ENCODE measurements around the gene PIH1D1. TPM values are rescaled to one million over a fixed set of nuclear protein-coding genes. Genes with fewer than 3 reads are reported as not detected.

Gene PIH1D1
- total RNA-seq, 1 donor from 2014 or later: 78.8 TPM

DNA sequence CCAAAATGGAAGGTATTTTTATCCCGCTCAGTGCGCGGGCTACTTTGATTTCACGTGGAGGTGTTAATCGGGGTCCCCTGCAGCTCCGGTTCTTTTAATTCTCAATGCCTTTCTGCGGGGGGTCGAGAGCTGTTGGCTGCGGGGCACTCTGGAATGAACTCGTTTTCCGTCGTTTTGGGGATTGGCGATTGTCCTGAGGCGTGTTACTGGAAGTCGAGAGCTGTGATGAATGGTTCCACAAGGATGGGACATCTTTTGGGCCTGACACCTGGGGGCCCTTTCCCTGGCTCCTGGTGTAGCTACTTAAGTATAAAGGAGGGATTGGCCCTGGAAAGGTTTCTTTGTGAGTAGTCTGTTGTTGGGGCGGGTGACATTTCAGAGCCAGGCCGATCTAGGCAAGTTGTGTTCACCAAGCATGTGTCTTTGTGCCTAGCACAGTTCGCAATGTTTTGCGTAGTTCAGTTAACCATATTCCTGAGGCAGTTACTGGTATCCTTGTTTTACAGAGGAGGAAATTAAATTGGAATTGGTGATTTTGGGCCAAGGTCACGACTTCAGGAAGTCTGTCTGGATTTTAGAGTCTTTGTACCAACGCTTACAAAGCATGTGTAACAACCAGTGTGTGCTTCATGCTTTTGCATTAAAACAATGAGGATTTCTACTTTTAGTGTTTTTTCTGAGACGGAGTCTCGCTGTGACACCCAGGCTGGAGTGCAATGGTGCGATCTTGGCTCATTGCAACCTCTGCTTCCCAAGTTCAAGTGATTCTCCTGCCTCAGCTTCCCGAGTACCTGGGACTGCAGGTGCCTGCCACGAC is 36.6 kb upstream of the PIH1D1 start:
- Mint-ChIP-seq H3K4me1 (ENCODE audit: unreplicated experiment) (peaks cover 22% of the 10 kb centered on the region), H3K4me3 (ENCODE audit: unreplicated experiment) (peak overlapping the region; percentile 100), H3K27ac (ENCODE audit: unreplicated experiment) (peak overlapping the region; percentile 95), H3K27me3 (ENCODE audit: unreplicated experiment) (peaks cover 24% of the 10 kb centered on the region), H3K9me3 (ENCODE audit: unreplicated experiment) (no peaks in the 10 kb centered on the region), H3K36me3 (ENCODE audit: low read depth, unreplicated experiment) (peaks cover 38% of the 10 kb centered on the region)
- no peak for DNase-seq (ENCODE audit: low spot score)
- TF ChIP-seq, protein P1, sequence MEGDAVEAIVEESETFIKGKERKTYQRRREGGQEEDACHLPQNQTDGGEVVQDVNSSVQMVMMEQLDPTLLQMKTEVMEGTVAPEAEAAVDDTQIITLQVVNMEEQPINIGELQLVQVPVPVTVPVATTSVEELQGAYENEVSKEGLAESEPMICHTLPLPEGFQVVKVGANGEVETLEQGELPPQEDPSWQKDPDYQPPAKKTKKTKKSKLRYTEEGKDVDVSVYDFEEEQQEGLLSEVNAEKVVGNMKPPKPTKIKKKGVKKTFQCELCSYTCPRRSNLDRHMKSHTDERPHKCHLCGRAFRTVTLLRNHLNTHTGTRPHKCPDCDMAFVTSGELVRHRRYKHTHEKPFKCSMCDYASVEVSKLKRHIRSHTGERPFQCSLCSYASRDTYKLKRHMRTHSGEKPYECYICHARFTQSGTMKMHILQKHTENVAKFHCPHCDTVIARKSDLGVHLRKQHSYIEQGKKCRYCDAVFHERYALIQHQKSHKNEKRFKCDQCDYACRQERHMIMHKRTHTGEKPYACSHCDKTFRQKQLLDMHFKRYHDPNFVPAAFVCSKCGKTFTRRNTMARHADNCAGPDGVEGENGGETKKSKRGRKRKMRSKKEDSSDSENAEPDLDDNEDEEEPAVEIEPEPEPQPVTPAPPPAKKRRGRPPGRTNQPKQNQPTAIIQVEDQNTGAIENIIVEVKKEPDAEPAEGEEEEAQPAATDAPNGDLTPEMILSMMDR (IDR thresholded peaks at IDR 0.05; ENCODE audit: unreplicated experiment): no peak

DNA sequence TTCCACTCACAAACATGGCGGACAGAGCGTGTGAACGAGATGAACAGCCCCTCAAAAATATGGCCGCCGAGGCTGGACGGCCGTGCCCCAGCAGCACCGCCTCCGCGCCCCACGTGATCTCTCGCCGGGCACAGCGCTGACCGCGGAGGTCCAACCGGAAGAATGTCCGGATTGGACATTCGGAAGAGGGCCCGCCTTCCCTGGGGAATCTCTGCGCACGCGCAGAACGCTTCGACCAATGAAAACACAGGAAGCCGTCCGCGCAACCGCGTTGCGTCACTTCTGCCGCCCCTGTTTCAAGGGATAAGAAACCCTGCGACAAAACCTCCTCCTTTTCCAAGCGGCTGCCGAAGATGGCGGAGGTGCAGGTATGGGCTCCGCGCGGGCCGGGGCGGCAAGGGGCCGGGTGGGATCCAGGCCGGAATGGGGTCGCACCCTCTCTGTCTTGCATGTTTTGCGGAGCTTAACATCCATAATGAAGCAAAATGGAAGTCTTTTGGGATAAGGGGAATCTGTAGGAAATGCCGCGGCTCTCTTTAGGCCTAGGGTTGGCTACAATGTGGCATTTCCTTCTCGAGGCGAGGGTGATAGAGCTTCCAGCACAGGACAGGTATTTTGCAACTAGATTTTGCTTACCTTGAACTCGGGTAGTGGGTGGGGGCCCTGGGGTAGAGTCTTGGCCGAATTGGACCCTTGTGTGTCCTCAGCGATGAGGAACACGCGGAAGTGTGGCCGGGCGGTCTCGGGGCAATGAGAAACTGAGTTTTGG is 35.8 kb upstream of the PIH1D1 start, which contains the start of gene RPL13A:
Gene RPL13A (plus strand): TSS at position 332 of the 769 bp plus-strand sequence. CDS start 22 bp downstream, at position 354.
- peak within 1 kb of the TSS; percentile 95 for H3K27ac Mint-ChIP-seq (ENCODE audit: unreplicated experiment)
- H3K27me3 Mint-ChIP-seq (ENCODE audit: unreplicated experiment): peaks cover 21% of the 10 kb centered on the region
- H3K4me3 Mint-ChIP-seq (ENCODE audit: unreplicated experiment): peak within 1 kb of the TSS; percentile 100
- peaks cover 22% of the 10 kb centered on the region for H3K4me1 Mint-ChIP-seq (ENCODE audit: unreplicated experiment)
- TF ChIP-seq, protein P1 (IDR thresholded peaks at IDR 0.05; ENCODE audit: unreplicated experiment): no peak
- peak; percentile 99 for DNase-seq (ENCODE audit: low spot score)
- peaks cover 30% of the 10 kb centered on the region for H3K36me3 Mint-ChIP-seq (ENCODE audit: low read depth, unreplicated experiment)
- no peaks in the 10 kb centered on the region for H3K9me3 Mint-ChIP-seq (ENCODE audit: unreplicated experiment)

DNA sequence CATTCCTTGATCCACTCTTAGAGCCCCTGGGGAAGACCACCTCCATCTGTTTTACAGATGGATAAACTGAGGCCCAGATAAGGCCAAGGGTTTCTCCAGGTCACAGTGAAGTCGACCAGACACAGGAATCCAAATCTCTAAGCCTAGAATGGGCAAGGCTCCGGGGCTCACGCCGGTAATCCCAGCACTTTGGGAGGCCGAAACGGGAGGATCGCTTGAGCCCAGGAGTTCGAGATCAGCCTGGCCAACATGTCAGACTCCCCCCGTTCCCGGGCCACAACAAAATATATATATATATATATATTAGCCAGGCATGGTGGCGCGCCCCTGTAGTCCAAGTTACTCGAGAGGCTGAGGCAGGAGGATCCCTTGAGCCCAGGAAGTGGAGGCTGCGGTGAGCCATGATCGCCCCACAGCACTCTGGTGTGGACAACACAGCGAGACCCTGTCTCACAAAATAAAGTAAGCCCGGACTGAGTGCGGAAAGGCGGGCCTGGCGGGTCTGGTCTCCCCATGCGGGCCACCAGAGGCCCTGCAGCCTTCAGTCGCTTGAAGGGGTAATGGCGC is 35.2 kb upstream of the PIH1D1 start:
- no peak for DNase-seq (ENCODE audit: low spot score)
- Mint-ChIP-seq H3K4me3 (ENCODE audit: unreplicated experiment) (peak overlapping the region; percentile 100), H3K36me3 (ENCODE audit: low read depth, unreplicated experiment) (peaks cover 23% of the 10 kb centered on the region), H3K4me1 (ENCODE audit: unreplicated experiment) (peaks cover 22% of the 10 kb centered on the region), H3K27me3 (ENCODE audit: unreplicated experiment) (peaks cover 21% of the 10 kb centered on the region), H3K27ac (ENCODE audit: unreplicated experiment) (peak overlapping the region; percentile 95), H3K9me3 (ENCODE audit: unreplicated experiment) (no peaks in the 10 kb centered on the region)
- TF ChIP-seq, protein P1 (IDR thresholded peaks at IDR 0.05; ENCODE audit: unreplicated experiment): no peak

GRCh38 chr19:49486232-49486631 is 34.6 kb upstream of the PIH1D1 start:
- peaks cover 23% of the 10 kb centered on the region for H3K4me1 Mint-ChIP-seq (ENCODE audit: unreplicated experiment)

More at GRCh38 chr19:49486232-49486631, 34.6 kb upstream of the PIH1D1 start:
- DNase-seq (ENCODE audit: low spot score): no peak
- H3K9me3 Mint-ChIP-seq (ENCODE audit: unreplicated experiment): no peaks in the 10 kb centered on the region
- H3K27me3 Mint-ChIP-seq (ENCODE audit: unreplicated experiment): peaks cover 21% of the 10 kb centered on the region
- TF ChIP-seq, protein P1 (IDR thresholded peaks at IDR 0.05; ENCODE audit: unreplicated experiment): no peak
- H3K4me3 Mint-ChIP-seq (ENCODE audit: unreplicated experiment): no peak overlapping the region
- H3K27ac Mint-ChIP-seq (ENCODE audit: unreplicated experiment): peak overlapping the region; percentile 64
- peaks cover 19% of the 10 kb centered on the region for H3K36me3 Mint-ChIP-seq (ENCODE audit: low read depth, unreplicated experiment)
